HepG2 (cell line): Measurements from ENCODE around the gene TADA1. TPM values are rescaled to one million over a fixed set of nuclear protein-coding genes. Genes with fewer than 3 reads are reported as not detected.

Experiments
- ATAC-seq: fragments of 200-7000 bp; cut with Tn5 transposase; 3 replicates; pipeline ENCODE4 v1.9.1; 2020; ENCODE audit warnings: mild to moderate bottlenecking, moderate library complexity
- BruUV-seq: library from RNA; stranded (reverse); fragments of 400-500 nt; replicated peaks from 2 replicates; lab custom pipeline; 2021; lab: Mats Ljungman, UMichigan
- CTCF ChIA-PET: fragments of 300-600 bp; formaldehyde crosslinking; extraction: SDS; loops from one replicate; lab custom pipeline; 2021; ENCODE audit warnings: low total read pairs, inconsistent platforms, low intra/inter-chr PET ratio; lab: Yijun Ruan, JAX
- POLR2A ChIA-PET: fragments of 350-600 bp; sonication (Branson Sonifier 250); formaldehyde crosslinking; loops from one replicate; lab custom pipeline; 2020; ENCODE audit warnings: antibody characterized with exemption, inconsistent platforms; lab: Yijun Ruan, JAX
- DNase-seq: peaks from one replicate; pipeline ENCODE4 v3.0.0-alpha.2; 2015; ENCODE audit warnings: low spot score
- FAIRE-seq: peaks from 3 replicates; lab custom pipeline; 2011; peaks lifted over from hg19 to GRCh38; lab: Jason Lieb, UNC
- H2AFZ ChIP-seq: one replicate; pipeline ENCODE4 v1.6.1; 2011; ENCODE audit warnings: low read length, inconsistent platforms
- H3K27ac ChIP-seq: fragments of 300-600 bp; 3 replicates; pipeline ENCODE4 v1.8.0; 2011; ENCODE audit warnings: mixed run types, mild to moderate bottlenecking, mixed read lengths, low read length, inconsistent platforms; ENCODE audit not compliant: insufficient read depth; ENCODE audit errors: extremely low read length
- H3K27me3 ChIP-seq, 2 experiments: fragments of 200-600 bp in 1 of 2; 2 replicates in 1 of 2; 3 replicates in 1 of 2; pipeline versions ENCODE4 v1.6.0 to v1.8.0; 2011; ENCODE audit warnings: low read length in 2 of 2, mild to moderate bottlenecking in 2 of 2, moderate library complexity in 2 of 2, inconsistent platforms in 1 of 2; ENCODE audit not compliant: insufficient read depth in 2 of 2, control insufficient read depth in 1 of 2
- H3K36me3 ChIP-seq, 2 experiments: fragments of 200-600 bp in 1 of 2; replicated peaks in 1 of 2; 2 replicates in 1 of 2; 3 replicates in 1 of 2; pipeline versions ENCODE4 v1.5.1 to v1.8.0; 2011; ENCODE audit warnings: low read length in 2 of 2, inconsistent platforms in 1 of 2; ENCODE audit not compliant: insufficient read depth in 2 of 2, control insufficient read depth in 1 of 2
- H3K4me1 ChIP-seq: 2 replicates; pipeline ENCODE4 v1.5.1; 2012; ENCODE audit warnings: low read length, inconsistent platforms; ENCODE audit not compliant: insufficient read depth
- H3K4me2 ChIP-seq: 2 replicates; pipeline ENCODE4 v1.6.0; 2011; ENCODE audit warnings: low read depth, low read length, inconsistent platforms
- H3K4me3 ChIP-seq, 3 experiments: fragments of 200-600 bp in 1 of 3; sonication (generic), shearing (Covaris generic) in 1 of 3; replicated peaks in 1 of 3; 2 replicates each; pipeline ENCODE4 v1.5.1; 2011 to 2016; ENCODE audit warnings: low read length in 3 of 3, inconsistent platforms in 2 of 3, low read depth in 2 of 3, mild to moderate bottlenecking in 2 of 3, control low read depth in 1 of 3, mixed read lengths in 1 of 3; ENCODE audit not compliant: insufficient read depth in 1 of 3
- H3K79me2 ChIP-seq: one replicate; pipeline ENCODE4 v1.6.1; 2011; ENCODE audit warnings: low read length, inconsistent platforms; ENCODE audit not compliant: insufficient read depth
- H3K9ac ChIP-seq: 2 replicates; pipeline ENCODE4 v1.6.0; 2011; ENCODE audit warnings: mild to moderate bottlenecking, low read depth, low read length, inconsistent platforms; ENCODE audit not compliant: insufficient read depth
- H3K9me3 ChIP-seq: 2 replicates; pipeline ENCODE4 v1.5.1; 2012; ENCODE audit warnings: mild to moderate bottlenecking, low read length
- H4K20me1 ChIP-seq: 2 replicates; pipeline ENCODE4 v1.6.0; 2011; ENCODE audit warnings: inconsistent platforms, mild to moderate bottlenecking, low read length, moderate library complexity; ENCODE audit not compliant: insufficient read depth
- ATAD3A ChIP-seq: sonication (generic); formaldehyde crosslinking; IDR thresholded peaks from 2 replicates; pipeline ENCODE4 v1.4.0; 2020; ENCODE audit warnings: missing genetic modification reagents
- CENPBD1 ChIP-seq: sonication (generic); formaldehyde crosslinking; IDR thresholded peaks from 2 replicates; pipeline ENCODE4 v1.8.0; 2022; ENCODE audit warnings: missing genetic modification reagents, low read depth, mild to moderate bottlenecking, borderline replicate concordance
- HCFC1 ChIP-seq: fragments of 150-350 bp; IDR thresholded peaks from 2 replicates; pipeline ENCODE4 v1.6.1; 2014; ENCODE audit warnings: low read depth, low read length
- HMGA1 ChIP-seq: sonication (generic); formaldehyde crosslinking; conservative IDR thresholded peaks from 2 replicates; pipeline ENCODE4 v1.4.0; 2020; ENCODE audit warnings: missing genetic modification reagents
- HNRNPH1 ChIP-seq: fragments of 200-400 bp; formaldehyde crosslinking; optimal IDR thresholded peaks from 2 replicates; pipeline ENCODE3; 2017; ENCODE audit warnings: mild to moderate bottlenecking, low read depth, low read length
- IRX3 ChIP-seq: sonication (generic); formaldehyde crosslinking; IDR thresholded peaks from 2 replicates; pipeline ENCODE4 v1.8.1; 2023; ENCODE audit warnings: mild to moderate bottlenecking, low read depth, missing genetic modification reagents, borderline replicate concordance
- MXI1 ChIP-seq: IDR thresholded peaks from 3 replicates; pipeline ENCODE4 v1.6.1; 2012; ENCODE audit warnings: low read depth, low read length, inconsistent platforms, borderline replicate concordance
- RERE ChIP-seq: IDR thresholded peaks from 2 replicates; pipeline ENCODE4 v1.6.1; 2016; ENCODE audit warnings: low read depth, missing genetic modification reagents, missing compliant biosample characterization
- SMC3 ChIP-seq: IDR thresholded peaks from 2 replicates; pipeline ENCODE4 v1.6.1; 2011; ENCODE audit warnings: low read length, improper control_type of control experiment
- SNAI1 ChIP-seq: sonication (generic); formaldehyde crosslinking; IDR thresholded peaks from 2 replicates; pipeline ENCODE4 v1.5.0; 2020; ENCODE audit warnings: mild to moderate bottlenecking, missing genetic modification reagents, borderline replicate concordance
- THAP9 ChIP-seq: sonication (generic); formaldehyde crosslinking; IDR thresholded peaks from 2 replicates; pipeline ENCODE4; 2020; ENCODE audit warnings: missing genetic modification reagents, mild to moderate bottlenecking, borderline replicate concordance
- YEATS4 ChIP-seq: sonication (generic); formaldehyde crosslinking; IDR thresholded peaks from 2 replicates; pipeline ENCODE4 v1.4.0; 2020; ENCODE audit warnings: missing genetic modification reagents, borderline replicate concordance
- ZNF512 ChIP-seq: sonication (generic); formaldehyde crosslinking; IDR thresholded peaks from 2 replicates; pipeline ENCODE4 v1.4.0; 2020; ENCODE audit warnings: mild to moderate bottlenecking, missing genetic modification reagents
- WGBS: methylation state at CpG from one replicate; pipeline ENCODE4 v1.1.6; 2017; ENCODE audit warnings: low lambda C conversion rate; 5-methylcytosine and 5-hydroxymethylcytosine counted together
- in situ Hi-C: cut with HindIII; loops from 2 replicates; pipeline ENCODE4 v1.10.0; 2017; ENCODE audit warnings: low pct_unique_long_range_greater_than_20kb; ENCODE audit not compliant: extremely low pct_ligation_motif_present
- intact Hi-C: fragments of 100-400 bp; cut with micrococcal nuclease; formaldehyde crosslinking; loops from one replicate; pipeline ENCODE4 v1.10.0; 2022; ENCODE audit not compliant: unreplicated experiment
- polyA plus RNA-seq, 8 experiments: library from polyadenylated mRNA; depleted of rRNA in 3 of 8; stranded (reverse) in 7 of 8; unstranded in 1 of 8; fragments of >200 nt; fragmentation: Illumina TruSeq in 4 of 8; extraction: Trizol in 4 of 8; gene quantifications; 2 replicates each; pipeline versions ENCODE4 v1.2.1 to v1.2.3, GENCODE V29; 2011 to 2016; ENCODE audit warnings: low read depth in 4 of 8, missing spikeins in 1 of 8, mixed read lengths in 1 of 8; ENCODE audit not compliant: insufficient read depth in 1 of 8
- total RNA-seq, 5 experiments: library from RNA; depleted of rRNA; stranded (reverse); fragments of >200 nt; fragmentation: Illumina TruSeq; extraction: Trizol; gene quantifications; 2 replicates each; pipeline ENCODE4 v1.2.3, GENCODE V29; 2016; ENCODE audit warnings: low read depth in 1 of 5

The TADA1 gene
- total and polyA plus RNA-seq, 2 of the 13 experiments (the other 11 are each of a cell fraction or from before 2014, with no cell fraction given) = 28.3 to 29.1 TPM

GRCh38 chr1:166915941-166916340 is 39.9 kb upstream of the TADA1 start:
- H2AFZ ChIP-seq = no peak overlapping the region
- no peaks in the 10 kb centered on the region for H3K79me2 ChIP-seq
- in situ Hi-C loops (no loop called here), intact Hi-C loops (no loop called here)
- no peaks in the 10 kb centered on the region for H4K20me1 ChIP-seq
- no peak overlapping the region for H3K27ac ChIP-seq
- H3K9me3 ChIP-seq = no peaks in the 10 kb centered on the region
- H3K9ac ChIP-seq = no peak overlapping the region
- POLR2A ChIA-PET = no interaction called here
- H3K4me3 ChIP-seq = no peak overlapping the region
- 0% methylated on average over 2 of the region's 4 CpGs for WGBS
- no peaks in the 10 kb centered on the region for H3K36me3 ChIP-seq
- DNase-seq (no peak), ATAC-seq (no peak), FAIRE-seq (no peak)
- H3K4me2 ChIP-seq = no peak overlapping the region
- no peaks in the 10 kb centered on the region for H3K4me1 ChIP-seq
- BruUV-seq = no TSS peak
- CTCF ChIA-PET = no interaction called here
- peaks cover 4 to 39% of the 10 kb centered on the region in 2 experiments; a peak in 3 of 5 replicates for H3K27me3 ChIP-seq
- TF ChIP-seq HMGA1 = no peak
- no peak for TF ChIP-seq CENPBD1
- no peak for TF ChIP-seq HCFC1
- no peak for TF ChIP-seq HNRNPH1
- no peak for TF ChIP-seq RERE (CRISPR knock-in tag)
- TF ChIP-seq ATAD3A (CRISPR knock-in tag) = no peak
- TF ChIP-seq ZNF512 = no peak
- no peak for TF ChIP-seq YEATS4 (CRISPR knock-in tag)
- no peak for TF ChIP-seq IRX3
- no peak for TF ChIP-seq SMC3
- TF ChIP-seq MXI1 = no peak
- no peak for TF ChIP-seq THAP9 (CRISPR knock-in tag)
- no peak for TF ChIP-seq SNAI1 (CRISPR knock-in tag)
